Prostate gland (tissue), 2 donors: ENCODE measurements around the gene GATA5. TPM values are rescaled to one million over a fixed set of nuclear protein-coding genes. Genes with fewer than 3 reads are reported as not detected.

Experiments
- DNase-seq: peaks from one replicate; pipeline ENCODE4 v3.0.0-alpha.2; 2019; ENCODE audit warnings: low spot score
- H3K27ac ChIP-seq, 2 donors: fragments of 200-600 bp; sonication (generic); 2 replicates each; pipeline ENCODE4 v1.5.1; 2017 to 2019
- H3K27me3 ChIP-seq: fragments of 200-600 bp; sonication (generic); replicated peaks from 2 replicates; pipeline ENCODE4 v1.5.1; 2019; ENCODE audit not compliant: insufficient read depth
- H3K36me3 ChIP-seq, 2 donors: fragments of 200-600 bp; sonication (generic); 1 replicate in 1 of 2; 2 replicates in 1 of 2; pipeline versions ENCODE4 v1.5.1 to v1.8.1; 2017 to 2019
- H3K4me1 ChIP-seq: fragments of 200-600 bp; sonication (generic); replicated peaks from 2 replicates; pipeline ENCODE4 v1.5.1; 2019
- H3K4me3 ChIP-seq, 2 donors: fragments of 200-600 bp; sonication (generic); 2 replicates each; pipeline ENCODE4 v1.5.1; 2017 to 2019
- H3K9me3 ChIP-seq: fragments of 200-600 bp; sonication (generic); 2 replicates; pipeline ENCODE4 v1.5.1; 2017
- CTCF ChIP-seq, 4 experiments: fragments of 200-600 bp in 2 of 4; fragments of 450-650 bp in 2 of 4; sonication (generic) in 2 of 4; IDR thresholded peaks; 1 replicate in 3 of 4; 2 replicates in 1 of 4; pipeline ENCODE4 v1.5.1; 2016 to 2019; ENCODE audit warnings: antibody characterized with exemption in 4 of 4, mild to moderate bottlenecking in 2 of 4, moderate library complexity in 2 of 4
- POLR2A ChIP-seq: fragments of 450-650 bp; IDR thresholded peaks from one replicate; pipeline ENCODE4 v1.6.1; 2016; ENCODE audit warnings: antibody characterized with exemption, mild to moderate bottlenecking
- POLR2AphosphoS5 ChIP-seq: sonication (generic); formaldehyde crosslinking; IDR thresholded peaks from one replicate; pipeline ENCODE4 v1.6.1; 2017; ENCODE audit warnings: antibody characterized with exemption
- WGBS: methylation state at CpG from one replicate; pipeline ENCODE4 v1.1.5; 2018; 5-methylcytosine and 5-hydroxymethylcytosine counted together
- intact Hi-C: fragments of 100-400 bp; cut with DNase I; formaldehyde crosslinking; loops from one replicate; pipeline ENCODE4 v1.14.2; 2022
- total RNA-seq, 2 donors: library from RNA; depleted of rRNA; stranded (reverse); fragments of >200 nt; gene quantifications; one replicate each; pipeline ENCODE4 v1.1.0, GENCODE V29; 2016

Gene GATA5
- total RNA-seq, 2 donors from 2014 or later, result 1.3 to 53.7 TPM

GRCh38 chr20:62496568-62497218 lies 20.9 kb upstream of the GATA5 start:
- peaks cover 17% of the 10 kb centered on the region for H3K4me1 ChIP-seq
- H3K9me3 ChIP-seq, result no peaks in the 10 kb centered on the region
- WGBS, result 37% methylated on average over 30 of the region's 32 CpGs
- H3K27me3 ChIP-seq, result no peaks in the 10 kb centered on the region
- H3K36me3 ChIP-seq, result no peaks in the 10 kb centered on the region
- TF ChIP-seq CTCF (IDR thresholded peaks at IDR 0.05) (peak; percentile 36 to 63 (median 60)), POLR2AphosphoS5 (no peak)
- H3K27ac ChIP-seq, result no peak overlapping the region
- intact Hi-C loops, result loop anchor here (5.0 to 10.0 kb wide), 2 partner anchors 84 to 192 kb away; partner anchors contain the start of gene ADRM1
- DNase-seq, result no peak
- H3K4me3 ChIP-seq, result no peak overlapping the region

- Histone ChIP-seq H3K4me1 (peaks cover 17% of the 10 kb centered on the region), H3K27ac (peak overlapping the region; percentile 37 to 51), H3K27me3 (no peaks in the 10 kb centered on the region), H3K36me3 (no peaks in the 10 kb centered on the region), H3K9me3 (no peaks in the 10 kb centered on the region), H3K4me3 (no peak overlapping the region)
- TF ChIP-seq CTCF (IDR thresholded peaks at IDR 0.05), result no peak
- TF ChIP-seq POLR2AphosphoS5, result no peak
- TF ChIP-seq POLR2A, result no peak
- intact Hi-C loops, result loop anchor here (5.0 to 10.0 kb wide), 2 partner anchors 84 to 191 kb away; partner anchors contain the start of gene ADRM1
- DNase-seq, result no peak
- 44% methylated on average over 31 of the region's 34 CpGs for WGBS
Observed at GRCh38 chr20:62495749-62496567, 20.2 kb upstream of the GATA5 start.

- DNase-seq, result no peak
- no peaks in the 10 kb centered on the region for H3K27me3 ChIP-seq
- intact Hi-C loops, result loop anchor here (5.0 to 10.0 kb wide), 2 partner anchors 83 to 190 kb away; partner anchors contain the start of gene ADRM1
- no peak overlapping the region for H3K4me3 ChIP-seq
- 69% methylated on average over 26 of the region's 26 CpGs for WGBS
- H3K9me3 ChIP-seq, result no peaks in the 10 kb centered on the region
- H3K36me3 ChIP-seq, result no peaks in the 10 kb centered on the region
- peak; percentile 65 for TF ChIP-seq POLR2AphosphoS5
- TF ChIP-seq POLR2A, result no peak
- peak overlapping the region; percentile 37 to 51 for H3K27ac ChIP-seq
- peaks cover 17% of the 10 kb centered on the region for H3K4me1 ChIP-seq
Observed at GRCh38 chr20:62494980-62495748, 19.4 kb upstream of the GATA5 start.

GRCh38 chr20:62494537-62494936 lies 18.7 kb upstream of the GATA5 start:
- H3K27me3 ChIP-seq, result no peaks in the 10 kb centered on the region
- no peak overlapping the region for H3K4me3 ChIP-seq
- no peaks in the 10 kb centered on the region for H3K36me3 ChIP-seq
- no peaks in the 10 kb centered on the region for H3K9me3 ChIP-seq
- intact Hi-C loops, result loop anchor here (10.0 kb wide), 1 partner anchor 190 kb away; the partner anchor contains the start of gene ADRM1
- peak overlapping the region in 1 of 2 donors; percentile 51 for H3K27ac ChIP-seq
- WGBS, result 28% methylated on average over 7 of the region's 7 CpGs
- TF ChIP-seq POLR2AphosphoS5 (no peak), CTCF (IDR thresholded peaks at IDR 0.05) (no peak), POLR2A (no peak)
- DNase-seq, result no peak
- H3K4me1 ChIP-seq, result peaks cover 17% of the 10 kb centered on the region

- H3K27ac ChIP-seq, result peak overlapping the region in 1 of 2 donors; percentile 51
- no peak for DNase-seq
- H3K9me3 ChIP-seq, result no peaks in the 10 kb centered on the region
- peaks cover 17% of the 10 kb centered on the region for H3K4me1 ChIP-seq
- 97% methylated on average over 9 of the region's 10 CpGs for WGBS
- H3K27me3 ChIP-seq, result no peaks in the 10 kb centered on the region
- H3K36me3 ChIP-seq, result no peaks in the 10 kb centered on the region
- intact Hi-C loops, result loop anchor here (10.0 kb wide), 1 partner anchor 189 kb away; the partner anchor contains the start of gene ADRM1
- TF ChIP-seq POLR2A (no peak), CTCF (IDR thresholded peaks at IDR 0.05) (no peak), POLR2AphosphoS5 (no peak)
- no peak overlapping the region for H3K4me3 ChIP-seq
Observed at GRCh38 chr20:62493886-62494285, 18.1 kb upstream of the GATA5 start.
